ENCODE data around the gene PRPH2.

- TF ChIP-seq, protein P1, sequence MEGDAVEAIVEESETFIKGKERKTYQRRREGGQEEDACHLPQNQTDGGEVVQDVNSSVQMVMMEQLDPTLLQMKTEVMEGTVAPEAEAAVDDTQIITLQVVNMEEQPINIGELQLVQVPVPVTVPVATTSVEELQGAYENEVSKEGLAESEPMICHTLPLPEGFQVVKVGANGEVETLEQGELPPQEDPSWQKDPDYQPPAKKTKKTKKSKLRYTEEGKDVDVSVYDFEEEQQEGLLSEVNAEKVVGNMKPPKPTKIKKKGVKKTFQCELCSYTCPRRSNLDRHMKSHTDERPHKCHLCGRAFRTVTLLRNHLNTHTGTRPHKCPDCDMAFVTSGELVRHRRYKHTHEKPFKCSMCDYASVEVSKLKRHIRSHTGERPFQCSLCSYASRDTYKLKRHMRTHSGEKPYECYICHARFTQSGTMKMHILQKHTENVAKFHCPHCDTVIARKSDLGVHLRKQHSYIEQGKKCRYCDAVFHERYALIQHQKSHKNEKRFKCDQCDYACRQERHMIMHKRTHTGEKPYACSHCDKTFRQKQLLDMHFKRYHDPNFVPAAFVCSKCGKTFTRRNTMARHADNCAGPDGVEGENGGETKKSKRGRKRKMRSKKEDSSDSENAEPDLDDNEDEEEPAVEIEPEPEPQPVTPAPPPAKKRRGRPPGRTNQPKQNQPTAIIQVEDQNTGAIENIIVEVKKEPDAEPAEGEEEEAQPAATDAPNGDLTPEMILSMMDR (IDR thresholded peaks at IDR 0.05): no peak
- TF ChIP-seq POLR2A (IDR thresholded peaks at IDR 0.05): no peak
Observed at GRCh38 chr6:42751055-42751454, 28.7 kb upstream of the PRPH2 start.
